ENCODE data around the gene STXBP3. TPM values are rescaled to one million over a fixed set of nuclear protein-coding genes. Genes with fewer than 3 reads are reported as not detected.

The STXBP3 gene
- total RNA-seq, 1 experiment from 2014 or later, result 34.1 TPM

- TF ChIP-seq, protein P1, sequence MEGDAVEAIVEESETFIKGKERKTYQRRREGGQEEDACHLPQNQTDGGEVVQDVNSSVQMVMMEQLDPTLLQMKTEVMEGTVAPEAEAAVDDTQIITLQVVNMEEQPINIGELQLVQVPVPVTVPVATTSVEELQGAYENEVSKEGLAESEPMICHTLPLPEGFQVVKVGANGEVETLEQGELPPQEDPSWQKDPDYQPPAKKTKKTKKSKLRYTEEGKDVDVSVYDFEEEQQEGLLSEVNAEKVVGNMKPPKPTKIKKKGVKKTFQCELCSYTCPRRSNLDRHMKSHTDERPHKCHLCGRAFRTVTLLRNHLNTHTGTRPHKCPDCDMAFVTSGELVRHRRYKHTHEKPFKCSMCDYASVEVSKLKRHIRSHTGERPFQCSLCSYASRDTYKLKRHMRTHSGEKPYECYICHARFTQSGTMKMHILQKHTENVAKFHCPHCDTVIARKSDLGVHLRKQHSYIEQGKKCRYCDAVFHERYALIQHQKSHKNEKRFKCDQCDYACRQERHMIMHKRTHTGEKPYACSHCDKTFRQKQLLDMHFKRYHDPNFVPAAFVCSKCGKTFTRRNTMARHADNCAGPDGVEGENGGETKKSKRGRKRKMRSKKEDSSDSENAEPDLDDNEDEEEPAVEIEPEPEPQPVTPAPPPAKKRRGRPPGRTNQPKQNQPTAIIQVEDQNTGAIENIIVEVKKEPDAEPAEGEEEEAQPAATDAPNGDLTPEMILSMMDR (conservative IDR thresholded peaks at IDR 0.05), result no peak
- Histone ChIP-seq H2BK120ac (ENCODE audit: low read depth, low read length, poor library complexity, severe bottlenecking) (no peak overlapping the region), H3T11ph (ENCODE audit: low read length) (no peak overlapping the region), H2BK20ac (ENCODE audit: low read depth, low read length, poor library complexity, severe bottlenecking) (no peak overlapping the region), H3K9ac (ENCODE audit: extremely low read depth, insufficient read length, low read length) (no peak overlapping the region), H2BK12ac (ENCODE audit: insufficient read length, low read depth, low read length) (no peak overlapping the region), H3K23ac (ENCODE audit: insufficient read length, low read depth, low read length) (no peak overlapping the region), H3K4me1 (ENCODE audit: insufficient read depth, low read length) (no peaks in the 10 kb centered on the region), H2BK15ac (ENCODE audit: low read depth, low read length) (no peak overlapping the region), H3K18ac (ENCODE audit: insufficient read length, low read depth, low read length) (no peak overlapping the region), H4K91ac (ENCODE audit: insufficient read length, low read depth, low read length) (no peak overlapping the region), H3K79me1 (ENCODE audit: insufficient read depth, low read depth, low read length, poor library complexity, severe bottlenecking) (no peaks in the 10 kb centered on the region), H4K20me1 (ENCODE audit: control insufficient read depth, insufficient read depth, insufficient read length) (no peaks in the 10 kb centered on the region), H3K27me3 (ENCODE audit: insufficient read depth, low read length) (no peaks in the 10 kb centered on the region), H3K4me2 (ENCODE audit: insufficient read depth, insufficient read length, low read length) (no peak overlapping the region), H2AK5ac (ENCODE audit: insufficient read length, low read length) (no peak overlapping the region), H4K8ac (replicated peaks; ENCODE audit: insufficient read length, low read depth, low read length) (no peak overlapping the region), H3K14ac (ENCODE audit: insufficient read depth, low read length) (no peak overlapping the region), H3K23me2 (ENCODE audit: insufficient read length, low read depth, low read length, poor library complexity, severe bottlenecking) (no peaks in the 10 kb centered on the region), H2AFZ (ENCODE audit: low read length) (no peak overlapping the region), H3K9me3 (ENCODE audit: control insufficient read depth, low read depth, low read length) (no peaks in the 10 kb centered on the region), H4K5ac (ENCODE audit: insufficient read length, low read depth, low read length) (no peak overlapping the region), H3K79me2 (ENCODE audit: insufficient read depth, low read length) (no peaks in the 10 kb centered on the region), H3K27ac (ENCODE audit: insufficient read length, low read depth, low read length) (no peak overlapping the region), H2BK5ac (ENCODE audit: insufficient read length, low read length) (no peak overlapping the region), H3K4ac (ENCODE audit: low read depth, low read length) (no peak overlapping the region), H3K56ac (ENCODE audit: insufficient read length, low read depth, low read length) (no peak overlapping the region)
- no peak for DNase-seq
- H3K4me1 Mint-ChIP-seq, result peaks cover 0 to 2% of the 10 kb centered on the region in 2 experiments; a peak in 1 of 4 replicates
- no peaks in the 10 kb centered on the region for H3K9me3 Mint-ChIP-seq
- H3K36me3 Mint-ChIP-seq (ENCODE audit: insufficient read depth in 1 of 3, low read depth in 3 of 3), result no peaks in the 10 kb centered on the region; a peak in 1 of 7 replicates
- H3K4me3 Mint-ChIP-seq, result no peak overlapping the region
- H3K27ac Mint-ChIP-seq, result no peak overlapping the region
- no peaks in the 10 kb centered on the region; the same call in 1 of the 2 replicates for H3K27me3 Mint-ChIP-seq (ENCODE audit: low read depth)
These were observed 102.3 kb downstream of the STXBP3 start for GRCh38 chr1:108848806-108849205.
